Stimulated activated CD8-positive, alpha-beta memory T cell treated with anti-CD3 and anti-CD28 coated beads, Interleukin-12 subunit alpha, Interleukin-12 subunit beta, amount 100 ng/mL, for 1 hour (primary cell): ENCODE measurements around the gene KCNA1.

Source experiments
- DNase-seq: peaks from one replicate; pipeline ENCODE4 v3.0.0-alpha.2; 2020; ENCODE audit warnings: low read depth

Gene KCNA1

GRCh38 chr12:4960547-4960946, 50.8 kb downstream of the KCNA1 start:
- no peak for DNase-seq

DNA sequence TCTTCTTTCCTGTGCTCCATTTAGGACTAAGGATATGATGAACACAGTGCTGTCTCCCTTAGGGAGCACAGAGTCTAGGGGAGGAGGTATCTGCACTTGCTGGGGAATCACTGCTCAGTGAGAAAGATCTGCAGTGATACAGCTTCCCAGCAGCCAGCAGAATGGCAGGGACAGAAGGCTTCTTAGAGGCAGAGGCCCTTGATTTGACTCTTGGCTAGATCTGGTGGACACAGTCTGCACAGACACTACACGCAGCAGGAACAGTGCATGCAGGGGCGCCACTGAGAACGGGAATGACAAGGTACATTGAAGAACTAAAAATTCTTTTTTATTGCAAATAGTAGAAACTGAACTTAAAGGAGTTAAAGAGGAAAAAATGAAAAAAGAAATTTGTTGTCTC, 51.6 kb downstream of the KCNA1 start:
- DNase-seq = no peak

DNA sequence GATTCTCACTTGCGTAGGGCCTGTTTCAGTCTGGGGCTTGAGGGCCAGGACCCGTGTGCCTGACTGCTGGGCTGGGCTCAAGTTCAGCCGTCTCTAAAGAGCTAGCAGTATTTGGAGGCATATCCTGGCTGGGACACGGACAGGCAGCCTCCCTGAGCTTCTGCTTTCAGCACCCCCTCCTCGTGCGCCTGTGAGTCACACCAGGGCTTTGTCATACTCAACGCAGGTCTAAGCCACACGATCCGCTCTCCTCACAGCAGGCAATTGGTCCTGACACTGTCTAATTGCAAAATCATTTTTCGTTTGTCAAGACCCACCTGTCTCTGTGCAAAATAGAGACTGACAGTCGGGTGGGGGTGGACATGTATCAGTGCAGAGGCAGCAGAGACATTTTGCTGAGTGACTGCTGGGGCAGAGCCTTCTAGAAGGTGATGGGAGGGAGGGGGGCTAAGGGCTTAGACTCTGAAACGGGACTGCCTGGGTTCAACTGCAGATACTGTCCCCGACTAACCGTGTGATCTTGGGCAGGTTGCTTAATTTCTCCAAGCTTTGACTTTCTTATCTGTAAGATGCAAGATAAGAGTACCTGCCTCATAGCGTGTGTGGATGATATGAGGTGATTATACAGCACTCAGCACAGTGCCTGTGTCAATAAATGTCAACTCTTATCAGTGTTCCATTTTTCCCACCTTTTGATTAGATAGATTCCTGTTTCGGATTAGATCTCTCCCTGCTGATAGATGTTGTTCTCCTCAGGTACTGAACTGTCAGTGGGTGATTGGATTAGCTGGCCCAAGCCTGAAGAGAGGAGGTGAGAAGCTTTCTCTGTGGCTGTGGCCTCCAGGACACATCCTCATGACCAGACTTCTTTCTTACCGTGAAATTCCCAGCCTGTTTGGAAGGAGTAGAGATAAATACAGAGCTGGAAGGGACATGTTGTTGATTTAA, 53.1 kb downstream of the KCNA1 start:
- DNase-seq = no peak
